Endodermal cell (in vitro differentiated cells): Measurements from ENCODE around the gene PADI1. TPM values are rescaled to one million over a fixed set of nuclear protein-coding genes. Genes with fewer than 3 reads are reported as not detected.

Experiments
- DNase-seq: peaks from one replicate; pipeline ENCODE4 v3.0.0-alpha.2; 2017
- H3K27ac ChIP-seq: 2 replicates; pipeline ENCODE4 v1.5.1; 2013; ENCODE audit warnings: mild to moderate bottlenecking, low read depth, low read length, moderate library complexity
- H3K27me3 ChIP-seq: 2 replicates; pipeline ENCODE4 v1.6.1; 2013; ENCODE audit warnings: mild to moderate bottlenecking, low read length, moderate library complexity; ENCODE audit not compliant: insufficient read depth, control insufficient read depth, poor library complexity, severe bottlenecking
- H3K36me3 ChIP-seq: 2 replicates; pipeline ENCODE4 v1.7.0; 2013; ENCODE audit warnings: mild to moderate bottlenecking, low read length, moderate library complexity; ENCODE audit not compliant: control insufficient read depth, insufficient read depth
- H3K4me1 ChIP-seq: one replicate; pipeline ENCODE4 v1.7.0; 2013; ENCODE audit warnings: low read length; ENCODE audit not compliant: control insufficient read depth, insufficient read depth
- H3K4me3 ChIP-seq: 2 replicates; pipeline ENCODE4 v1.5.1; 2013; ENCODE audit warnings: mild to moderate bottlenecking, low read length, moderate library complexity
- H3K9ac ChIP-seq: 2 replicates; pipeline ENCODE4 v1.6.1; 2013; ENCODE audit warnings: mild to moderate bottlenecking, low read length, moderate library complexity; ENCODE audit not compliant: poor library complexity, severe bottlenecking; ENCODE audit errors: extremely low read depth
- H3K9me3 ChIP-seq: 2 replicates; pipeline ENCODE4 v1.6.1; 2013; ENCODE audit warnings: mild to moderate bottlenecking, low read length, moderate library complexity; ENCODE audit not compliant: control insufficient read depth
- H3K27ac Mint-ChIP-seq: 2 replicates; pipeline ENCODE4 v1.8.0; 2020; ENCODE audit warnings: mixed read lengths
- H3K27me3 Mint-ChIP-seq: 2 replicates; pipeline ENCODE4 v1.8.0; 2021; ENCODE audit warnings: mild to moderate bottlenecking, mixed read lengths; ENCODE audit not compliant: insufficient read depth
- H3K36me3 Mint-ChIP-seq: 2 replicates; pipeline ENCODE4 v1.8.0; 2020; ENCODE audit warnings: low read depth, mixed read lengths
- H3K4me1 Mint-ChIP-seq: 2 replicates; pipeline ENCODE4 v1.8.0; 2020; ENCODE audit warnings: mixed read lengths
- H3K4me3 Mint-ChIP-seq: 2 replicates; pipeline ENCODE4 v1.8.0; 2020; ENCODE audit warnings: mild to moderate bottlenecking, moderate library complexity, mixed read lengths
- H3K9me3 Mint-ChIP-seq: 2 replicates; pipeline ENCODE4 v1.8.0; 2020; ENCODE audit warnings: mild to moderate bottlenecking, mixed read lengths
- whole genome bisulfite sequencing, 2 experiments: methylation state at CpG; one replicate each; pipeline versions ENCODE4 v1.1.5 to v1.1.7; 2013; ENCODE audit warnings: missing lambda C conversion rate in 2 of 2, mixed read lengths in 1 of 2; ENCODE audit not compliant: insufficient coverage in 1 of 2, insufficient read length in 1 of 2; 5-methylcytosine and 5-hydroxymethylcytosine counted together
- total RNA-seq, 2 donors: library from RNA; stranded (reverse); fragmentation: NEBNext Ultra II Directional in 1 of 2; extraction: Animal tissue kit (Norgen Biotek cat#: 25700) in 1 of 2; gene quantifications; 2 replicates in 1 of 2; 3 replicates in 1 of 2; pipeline ENCODE4 v1.2.1, GENCODE V29; 2021
- TF ChIP-seq, protein P1 (sequence below): fragments of 200-600 bp; sonication (generic); conservative IDR thresholded peaks from 2 replicates; pipeline ENCODE4 v1.5.0; 2021; ENCODE audit warnings: antibody characterized with exemption, mild to moderate bottlenecking

The PADI1 gene
- total RNA-seq, 2 donors from 2014 or later, result 0.13 TPM; not detected in 1

DNA sequence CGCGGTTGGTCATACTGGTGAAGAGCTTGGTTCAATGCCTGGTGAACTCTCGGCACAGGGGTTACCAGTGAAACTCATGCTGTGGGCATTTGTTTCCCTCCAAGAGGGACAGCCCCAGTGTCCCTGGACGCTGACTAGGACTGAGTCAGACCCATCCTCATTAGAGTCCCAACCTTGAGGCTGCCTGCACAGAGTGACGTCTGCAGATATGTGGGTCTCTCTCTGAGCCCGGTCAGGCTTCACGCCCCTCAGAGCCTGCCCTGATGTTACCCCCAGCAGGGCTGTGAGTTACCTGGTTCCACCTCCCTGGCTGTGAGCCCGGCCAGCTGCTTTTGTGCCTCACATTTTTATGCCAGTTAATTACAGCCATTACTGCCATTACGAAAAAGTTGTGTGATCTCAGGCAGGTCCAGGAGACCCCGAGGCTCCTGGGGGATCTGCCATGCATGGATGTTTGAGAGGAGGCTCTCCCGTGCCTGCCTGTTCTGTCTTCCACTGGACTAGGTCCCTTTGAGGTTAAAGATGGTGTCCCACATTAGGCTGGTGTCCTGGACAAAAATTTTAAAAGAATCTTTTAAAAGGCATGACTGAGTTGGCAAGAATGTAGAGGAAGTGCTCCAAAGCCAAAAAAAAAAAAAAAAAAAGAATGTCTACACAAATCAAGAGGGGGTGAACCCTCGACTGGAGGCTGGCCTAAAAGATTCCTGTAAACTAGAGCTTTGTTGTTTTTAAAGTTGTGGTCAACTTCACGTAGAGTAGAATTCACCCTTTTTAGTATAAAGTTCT is 36.6 kb upstream of the PADI1 start:
- 89 to 95% methylated on average over 8 to 13 of the region's 13 CpGs for WGBS, 2 experiments
- H3K27ac ChIP-seq, result no peak overlapping the region
- peaks cover 3% of the 10 kb centered on the region for H3K9me3 Mint-ChIP-seq
- no peaks in the 10 kb centered on the region for H3K36me3 ChIP-seq
- H3K9me3 ChIP-seq, result peaks cover under 1% of the 10 kb centered on the region
- no peak overlapping the region for H3K27ac Mint-ChIP-seq
- no peaks in the 10 kb centered on the region for H3K4me1 Mint-ChIP-seq
- H3K9ac ChIP-seq, result no peak overlapping the region
- H3K27me3 ChIP-seq, result no peaks in the 10 kb centered on the region
- H3K4me3 ChIP-seq, result no peak overlapping the region
- DNase-seq, result no peak
- peaks cover 8% of the 10 kb centered on the region for H3K27me3 Mint-ChIP-seq
- no peaks in the 10 kb centered on the region for H3K36me3 Mint-ChIP-seq
- no peaks in the 10 kb centered on the region for H3K4me1 ChIP-seq
- no peak overlapping the region for H3K4me3 Mint-ChIP-seq
- TF ChIP-seq, protein P1, sequence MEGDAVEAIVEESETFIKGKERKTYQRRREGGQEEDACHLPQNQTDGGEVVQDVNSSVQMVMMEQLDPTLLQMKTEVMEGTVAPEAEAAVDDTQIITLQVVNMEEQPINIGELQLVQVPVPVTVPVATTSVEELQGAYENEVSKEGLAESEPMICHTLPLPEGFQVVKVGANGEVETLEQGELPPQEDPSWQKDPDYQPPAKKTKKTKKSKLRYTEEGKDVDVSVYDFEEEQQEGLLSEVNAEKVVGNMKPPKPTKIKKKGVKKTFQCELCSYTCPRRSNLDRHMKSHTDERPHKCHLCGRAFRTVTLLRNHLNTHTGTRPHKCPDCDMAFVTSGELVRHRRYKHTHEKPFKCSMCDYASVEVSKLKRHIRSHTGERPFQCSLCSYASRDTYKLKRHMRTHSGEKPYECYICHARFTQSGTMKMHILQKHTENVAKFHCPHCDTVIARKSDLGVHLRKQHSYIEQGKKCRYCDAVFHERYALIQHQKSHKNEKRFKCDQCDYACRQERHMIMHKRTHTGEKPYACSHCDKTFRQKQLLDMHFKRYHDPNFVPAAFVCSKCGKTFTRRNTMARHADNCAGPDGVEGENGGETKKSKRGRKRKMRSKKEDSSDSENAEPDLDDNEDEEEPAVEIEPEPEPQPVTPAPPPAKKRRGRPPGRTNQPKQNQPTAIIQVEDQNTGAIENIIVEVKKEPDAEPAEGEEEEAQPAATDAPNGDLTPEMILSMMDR, result no peak

DNA sequence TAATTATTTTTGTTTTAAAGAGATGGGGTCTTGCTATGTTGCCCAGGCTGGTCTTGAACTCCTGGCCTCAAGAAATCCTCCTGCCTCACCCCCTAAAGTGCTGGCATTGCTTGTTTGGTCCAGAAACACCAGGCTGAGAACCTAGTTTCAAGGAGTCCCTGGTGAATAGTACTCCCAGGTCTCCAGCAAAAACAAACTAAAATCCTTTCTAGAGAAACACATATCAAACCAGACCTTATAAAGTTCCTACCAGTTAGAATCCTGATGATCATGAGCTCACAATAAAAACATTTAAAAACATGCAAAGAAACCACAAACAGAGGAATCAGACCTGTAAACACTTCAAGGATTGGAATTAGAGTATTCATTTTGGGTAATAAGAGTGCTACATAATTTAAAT is 34.4 kb upstream of the PADI1 start:
- no peaks in the 10 kb centered on the region for H3K36me3 ChIP-seq
- Mint-ChIP-seq H3K9me3 (peaks cover 8% of the 10 kb centered on the region), H3K4me3 (no peak overlapping the region), H3K36me3 (no peaks in the 10 kb centered on the region), H3K4me1 (no peaks in the 10 kb centered on the region), H3K27me3 (peaks cover 11% of the 10 kb centered on the region), H3K27ac (no peak overlapping the region)
- H3K9me3 ChIP-seq, result peaks cover 12% of the 10 kb centered on the region
- H3K4me3 ChIP-seq, result no peak overlapping the region
- no peak overlapping the region for H3K9ac ChIP-seq
- TF ChIP-seq, protein P1, result no peak
- H3K27ac ChIP-seq, result no peak overlapping the region
- H3K27me3 ChIP-seq, result no peaks in the 10 kb centered on the region
- no peaks in the 10 kb centered on the region for H3K4me1 ChIP-seq
- no peak for DNase-seq

DNA sequence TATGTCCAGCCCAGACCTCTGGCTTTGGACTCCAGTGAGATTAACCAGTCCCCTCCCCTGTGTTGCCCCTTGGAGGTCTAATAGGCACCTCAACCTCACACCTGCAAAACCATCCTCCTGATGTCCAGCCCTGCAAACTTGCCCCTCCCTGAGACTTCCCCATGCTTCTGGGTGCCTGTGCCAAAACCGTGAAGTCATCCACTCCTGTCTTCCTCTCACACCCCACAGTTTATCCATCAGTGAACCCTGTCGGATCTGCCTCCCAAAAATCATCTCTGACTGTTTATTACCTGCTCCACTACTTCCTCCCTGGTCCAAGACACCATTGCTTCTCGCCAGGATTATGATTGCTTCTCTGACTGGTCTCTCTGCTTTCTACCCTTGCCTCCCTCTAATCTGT is 31.7 kb upstream of the PADI1 start:
- Mint-ChIP-seq H3K9me3 (peaks cover 8% of the 10 kb centered on the region), H3K4me1 (no peaks in the 10 kb centered on the region), H3K4me3 (no peak overlapping the region), H3K36me3 (no peaks in the 10 kb centered on the region), H3K27me3 (peaks cover 10% of the 10 kb centered on the region), H3K27ac (no peak overlapping the region)
- DNase-seq, result no peak
- no peak overlapping the region for H3K27ac ChIP-seq
- peaks cover 12% of the 10 kb centered on the region for H3K9me3 ChIP-seq
- H3K36me3 ChIP-seq, result no peaks in the 10 kb centered on the region
- WGBS, 2 experiments, result 83 to 91% methylated on average over 3 of the region's 3 CpGs
- no peaks in the 10 kb centered on the region for H3K4me1 ChIP-seq
- no peaks in the 10 kb centered on the region for H3K27me3 ChIP-seq
- H3K4me3 ChIP-seq, result no peak overlapping the region
- no peak overlapping the region for H3K9ac ChIP-seq
- TF ChIP-seq, protein P1, result no peak
